OCI-LY1 (cell line): Measurements from ENCODE around the gene ANKS1A.

ENCODE experiments used
- H2AFZ ChIP-seq: fragments of 200-600 bp; sonication (generic), shearing (Covaris generic); 2 replicates; pipeline ENCODE4 v1.6.0; 2014; ENCODE audit warnings: antibody characterized with exemption, mild to moderate bottlenecking, low read length
- H3F3A ChIP-seq: fragments of 200-600 bp; sonication (generic), shearing (Covaris generic); 2 replicates; pipeline ENCODE4 v1.6.0; 2014; ENCODE audit warnings: mild to moderate bottlenecking, antibody characterized with exemption, low read length, moderate library complexity; ENCODE audit not compliant: insufficient read depth
- H3K27ac ChIP-seq: fragments of 200-600 bp; sonication (generic); 2 replicates; pipeline ENCODE4 v1.5.1; 2014; ENCODE audit warnings: low read length, mixed run types, mild to moderate bottlenecking, low read depth; ENCODE audit not compliant: poor library complexity, severe bottlenecking
- H3K27me3 ChIP-seq: fragments of 200-600 bp; sonication (generic); 2 replicates; pipeline ENCODE4 v1.6.0; 2014; ENCODE audit warnings: antibody characterized with exemption, mild to moderate bottlenecking, low read length, moderate library complexity; ENCODE audit not compliant: insufficient read depth
- H3K36me3 ChIP-seq: fragments of 200-600 bp; sonication (generic); 2 replicates; pipeline ENCODE4 v1.6.1; 2014; ENCODE audit warnings: mild to moderate bottlenecking, antibody characterized with exemption, low read length, moderate library complexity, mixed read lengths; ENCODE audit not compliant: insufficient read depth
- H3K4me1 ChIP-seq: fragments of 200-600 bp; sonication (generic); 2 replicates; pipeline ENCODE4 v1.5.1; 2014; ENCODE audit warnings: mild to moderate bottlenecking, low read length, moderate library complexity; ENCODE audit not compliant: insufficient read depth, severe bottlenecking
- H3K4me2 ChIP-seq: fragments of 200-600 bp; sonication (generic), shearing (Covaris generic); 2 replicates; pipeline ENCODE4 v1.6.1; 2014; ENCODE audit warnings: low read length
- H3K4me3 ChIP-seq: fragments of 200-600 bp; sonication (generic); 2 replicates; pipeline ENCODE4 v1.5.1; 2014; ENCODE audit warnings: low read length, low read depth, mild to moderate bottlenecking, mixed read lengths; ENCODE audit not compliant: poor library complexity, severe bottlenecking
- H3K79me2 ChIP-seq: fragments of 200-600 bp; shearing (Covaris generic); 2 replicates; pipeline ENCODE4 v1.6.1; 2016; ENCODE audit warnings: mixed run types, low read length, mixed read lengths; ENCODE audit not compliant: insufficient read depth
- H3K9ac ChIP-seq: fragments of 200-600 bp; sonication (generic), shearing (Covaris generic); 2 replicates; pipeline ENCODE4 v1.6.1; 2014; ENCODE audit warnings: mild to moderate bottlenecking, low read length, mixed read lengths
- H3K9me2 ChIP-seq: fragments of 200-600 bp; sonication (generic), shearing (Covaris generic); 2 replicates; pipeline ENCODE4 v1.6.1; 2014; ENCODE audit warnings: low read depth, mild to moderate bottlenecking, low read length, mixed read lengths
- H3K9me3 ChIP-seq: fragments of 200-600 bp; shearing (Covaris generic); 2 replicates; pipeline ENCODE4 v1.6.1; 2014; ENCODE audit warnings: low read length, mixed read lengths
- H4K20me1 ChIP-seq: fragments of 200-600 bp; sonication (generic), shearing (Covaris generic); 2 replicates; pipeline ENCODE4 v1.6.0; 2016; ENCODE audit warnings: mild to moderate bottlenecking, low read length; ENCODE audit not compliant: insufficient read depth
- CTCF ChIP-seq: fragments of 200-600 bp; sonication (generic), shearing (Covaris generic); IDR thresholded peaks from 2 replicates; pipeline ENCODE4 v1.5.1; 2017; ENCODE audit warnings: mild to moderate bottlenecking, antibody characterized with exemption, low read length, moderate library complexity, mixed read lengths
- EZH2 ChIP-seq: fragments of 200-600 bp; sonication (generic), shearing (Covaris generic); IDR thresholded peaks from 2 replicates; pipeline ENCODE4 v1.8.0; 2017; ENCODE audit warnings: borderline replicate concordance, mixed run types, mild to moderate bottlenecking, antibody characterized with exemption, low read length, moderate library complexity, mixed read lengths

ANKS1A gene

GRCh38 chr6:34955442-34955841 is 66.4 kb downstream of the ANKS1A start:
- Histone ChIP-seq H3K9me2 (no peaks in the 10 kb centered on the region), H4K20me1 (no peaks in the 10 kb centered on the region), H3K79me2 (no peaks in the 10 kb centered on the region), H3K4me1 (peaks cover 5% of the 10 kb centered on the region), H3K9ac (no peak overlapping the region), H3K27ac (no peak overlapping the region), H3K4me2 (no peak overlapping the region), H3F3A (no peaks in the 10 kb centered on the region), H3K36me3 (0 out of 2 replicates have a peak, but pooled peaks cover 3% of the 10 kb centered on the region), H3K9me3 (no peaks in the 10 kb centered on the region), H2AFZ (no peak overlapping the region), H3K4me3 (no peak overlapping the region), H3K27me3 (no peaks in the 10 kb centered on the region)
- TF ChIP-seq EZH2 (no peak), CTCF (no peak)

DNA sequence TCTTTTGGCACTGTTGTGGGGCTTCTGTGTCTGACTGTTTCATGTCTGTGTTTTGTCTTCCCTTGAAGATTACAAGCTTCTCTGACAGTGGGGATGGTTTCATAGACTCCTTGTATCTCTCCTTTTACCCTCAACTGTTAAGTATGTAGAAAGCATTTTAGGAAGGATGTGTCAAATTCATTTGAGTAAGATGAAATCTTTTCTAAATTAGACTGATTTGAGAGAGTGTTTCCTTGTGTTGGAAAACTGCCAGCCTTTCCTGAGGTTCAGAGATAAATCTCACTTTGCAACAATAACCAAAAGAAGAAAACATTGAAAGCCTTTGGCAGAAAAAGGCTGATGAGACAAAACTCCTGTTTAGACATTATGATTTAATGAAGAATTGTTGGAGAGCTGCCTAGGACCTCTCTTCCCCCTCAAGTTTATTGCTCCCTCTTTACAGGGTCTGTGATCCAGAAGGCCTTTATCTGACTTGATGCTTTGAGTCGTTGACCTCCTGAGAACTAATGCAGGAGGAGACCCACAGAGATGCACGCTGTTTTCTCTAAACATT is 68.3 kb downstream of the ANKS1A start:
- Histone ChIP-seq H3K27me3 (no peaks in the 10 kb centered on the region), H4K20me1 (no peaks in the 10 kb centered on the region), H3K79me2 (no peaks in the 10 kb centered on the region), H2AFZ (no peak overlapping the region), H3K9me2 (no peaks in the 10 kb centered on the region), H3F3A (no peaks in the 10 kb centered on the region), H3K9me3 (no peaks in the 10 kb centered on the region), H3K4me3 (no peak overlapping the region), H3K9ac (no peak overlapping the region), H3K4me1 (peaks cover 9% of the 10 kb centered on the region), H3K36me3 (0 out of 2 replicates have a peak, but pooled peaks cover 3% of the 10 kb centered on the region), H3K4me2 (no peak overlapping the region), H3K27ac (no peak overlapping the region)
- no peak for TF ChIP-seq CTCF
- no peak for TF ChIP-seq EZH2

DNA sequence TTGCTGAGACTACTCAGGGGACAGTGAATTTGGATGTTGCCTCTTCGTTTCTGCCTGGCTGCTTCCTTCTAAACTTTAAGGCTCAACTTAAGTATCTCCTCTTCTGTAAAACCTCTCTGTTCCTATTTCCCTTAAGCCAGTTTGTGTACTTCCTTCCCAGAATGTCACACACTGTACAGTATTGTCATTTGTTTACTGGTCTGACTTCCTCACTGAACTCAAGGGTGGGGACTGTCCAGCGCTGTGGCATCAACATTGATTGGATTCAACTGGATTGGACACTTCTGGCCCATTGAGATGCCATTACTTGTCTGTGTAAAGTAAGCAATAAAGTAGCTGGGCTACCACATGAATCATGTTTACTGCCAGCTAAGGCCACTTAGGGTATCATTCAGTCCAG is 69.7 kb downstream of the ANKS1A start:
- Histone ChIP-seq H3K36me3 (0 out of 2 replicates have a peak, but pooled peaks cover 3% of the 10 kb centered on the region), H3K27ac (no peak overlapping the region), H2AFZ (no peak overlapping the region), H3K4me1 (peaks cover 9% of the 10 kb centered on the region), H3K9ac (no peak overlapping the region), H3K4me3 (no peak overlapping the region), H3K79me2 (no peaks in the 10 kb centered on the region), H3K27me3 (no peaks in the 10 kb centered on the region), H4K20me1 (no peaks in the 10 kb centered on the region), H3K9me2 (no peaks in the 10 kb centered on the region), H3F3A (no peaks in the 10 kb centered on the region), H3K4me2 (no peak overlapping the region), H3K9me3 (no peaks in the 10 kb centered on the region)
- TF ChIP-seq CTCF, result no peak
- TF ChIP-seq EZH2, result no peak
